ENCODE data around the gene LAPTM5. TPM values are rescaled to one million over a fixed set of nuclear protein-coding genes. Genes with fewer than 3 reads are reported as not detected.
A peak's percentile ranks its signal among the peaks of the same experiment; 100 is the strongest.

Gene LAPTM5
- total and polyA plus RNA-seq, 2 of the 8 experiments (the other 6 are each of a cell fraction or from before 2014, with no cell fraction given) = 0.37 to 1.4 TPM

- Histone ChIP-seq H2BK5ac (ENCODE audit: low read depth, low read length) (no peak overlapping the region), H3K4me3 (ENCODE audit: extremely low read depth in 1 of 4, insufficient read depth in 2 of 4, low read depth in 3 of 4, low read length in 4 of 4) (no peak overlapping the region), H3K79me1 (ENCODE audit: low read depth, low read length) (no peaks in the 10 kb centered on the region), H4K5ac (ENCODE audit: insufficient read length, low read depth, low read length) (no peak overlapping the region), H3K56ac (replicated peaks; ENCODE audit: insufficient read length, low read depth, low read length) (no peak overlapping the region), H3K9me3 (ENCODE audit: insufficient read depth in 2 of 2, low read depth in 1 of 2, low read length in 1 of 2) (no peaks in the 10 kb centered on the region), H3K27me3 (replicated peaks in 1 of 4; ENCODE audit: control insufficient read depth in 3 of 4, extremely low read depth in 1 of 4, insufficient read depth in 3 of 4, low read length in 3 of 4) (peaks cover 0 to 4% (median 3%) of the 10 kb centered on the region in 4 experiments; a peak in 3 of 7 replicates), H3K4me2 (ENCODE audit: insufficient read depth in 1 of 2, low read depth in 2 of 2, low read length in 2 of 2) (no peak overlapping the region), H3K23ac (ENCODE audit: insufficient read length) (no peak overlapping the region), H3K36me3 (ENCODE audit: control insufficient read depth in 2 of 4, insufficient read depth in 4 of 4, low read length in 3 of 4) (no peaks in the 10 kb centered on the region), H2BK12ac (ENCODE audit: low read depth, low read length) (no peak overlapping the region; the same call in 1 of the 2 replicates), H3K18ac (ENCODE audit: extremely low read depth, low read length) (no peak overlapping the region), H3K27ac (ENCODE audit: low read depth, low read length) (no peak overlapping the region), H3K14ac (ENCODE audit: insufficient read length) (no peak overlapping the region), H3K4me1 (replicated peaks in 1 of 4; ENCODE audit: control insufficient read depth in 3 of 4, insufficient read depth in 4 of 4, low read length in 3 of 4) (peaks cover 0 to 20% (median 11%) of the 10 kb centered on the region in 4 experiments; a peak in 6 of 7 replicates), H2BK20ac (ENCODE audit: low read length) (no peak overlapping the region), H3K9ac (replicated peaks in 1 of 4; ENCODE audit: extremely low read depth in 1 of 4, low read depth in 3 of 4, low read length in 3 of 4) (no peak overlapping the region), H2AFZ (ENCODE audit: low read length) (no peak overlapping the region), H3K23me2 (ENCODE audit: low read depth, low read length) (peaks cover 4% of the 10 kb centered on the region; the same call in 1 of the 2 replicates), H2BK120ac (replicated peaks; ENCODE audit: low read depth, low read length) (no peak overlapping the region), H4K91ac (replicated peaks; ENCODE audit: insufficient read length, low read length) (no peak overlapping the region), H3K79me2 (ENCODE audit: control insufficient read depth in 1 of 2, insufficient read depth in 2 of 2, low read length in 2 of 2) (no peaks in the 10 kb centered on the region), H3K4ac (replicated peaks; ENCODE audit: insufficient read length, low read depth, low read length) (no peak overlapping the region), H4K20me1 (replicated peaks in 1 of 2; ENCODE audit: control insufficient read depth in 1 of 2, insufficient read depth in 2 of 2, low read length in 2 of 2) (no peaks in the 10 kb centered on the region), H4K8ac (ENCODE audit: extremely low read depth, insufficient read depth, low read length) (no peak overlapping the region), H2BK15ac (ENCODE audit: low read length) (0 out of 2 replicates have a peak overlapping the region, but pooled peaks have one; percentile 61), H2AK5ac (ENCODE audit: low read depth, low read length) (no peak overlapping the region)
- FAIRE-seq = no peak
- ChIA-PET POLR2A (ENCODE audit: partially characterized antibody) (no interaction called here), CTCF (ENCODE audit: partially characterized antibody) (interaction anchor here (0.7 to 1.5 kb wide), 3 partner anchors 14 to 73 kb away, joined by 3 to 5 read pairs (median 3); no protein-coding TSS in a partner anchor)
- 85% methylated on average over 11 of the region's 11 CpGs; no CpG with 5 or more reads in 1 of the 2 experiments for WGBS, 2 experiments (ENCODE audit: extremely low coverage in 1 of 2, insufficient coverage in 1 of 2, insufficient read length in 1 of 2, insufficient replicate concordance in 2 of 2, low coverage in 1 of 2, low lambda C conversion rate in 2 of 2, missing lambda C conversion rate in 1 of 2)
- DNase-seq (ENCODE audit: low read depth in 1 of 2, low spot score in 2 of 2) = no peak
- TF ChIP-seq CHD2 (IDR thresholded peaks at IDR 0.05; ENCODE audit: low read length) (no peak), KDM5A (IDR thresholded peaks at IDR 0.05; ENCODE audit: low read length) (no peak), RBBP5 (IDR thresholded peaks at IDR 0.05; ENCODE audit: borderline replicate concordance, low read depth, low read length) (no peak), SRF (IDR thresholded peaks at IDR 0.05; ENCODE audit: low read depth, low read length) (no peak), YY1 (IDR thresholded peaks at IDR 0.05; ENCODE audit: low read depth, low read length) (no peak), POLR2AphosphoS5 (IDR thresholded peaks at IDR 0.05; ENCODE audit: low read depth, low read length) (no peak), HDAC6 (IDR thresholded peaks at IDR 0.05; ENCODE audit: low read depth, low read length) (no peak), JUN (IDR thresholded peaks at IDR 0.05; ENCODE audit: low read depth, low read length) (no peak), ZNF274 (IDR thresholded peaks at IDR 0.05; ENCODE audit: borderline replicate concordance, extremely low read depth, low read length) (no peak)
- TF ChIP-seq, protein P1, sequence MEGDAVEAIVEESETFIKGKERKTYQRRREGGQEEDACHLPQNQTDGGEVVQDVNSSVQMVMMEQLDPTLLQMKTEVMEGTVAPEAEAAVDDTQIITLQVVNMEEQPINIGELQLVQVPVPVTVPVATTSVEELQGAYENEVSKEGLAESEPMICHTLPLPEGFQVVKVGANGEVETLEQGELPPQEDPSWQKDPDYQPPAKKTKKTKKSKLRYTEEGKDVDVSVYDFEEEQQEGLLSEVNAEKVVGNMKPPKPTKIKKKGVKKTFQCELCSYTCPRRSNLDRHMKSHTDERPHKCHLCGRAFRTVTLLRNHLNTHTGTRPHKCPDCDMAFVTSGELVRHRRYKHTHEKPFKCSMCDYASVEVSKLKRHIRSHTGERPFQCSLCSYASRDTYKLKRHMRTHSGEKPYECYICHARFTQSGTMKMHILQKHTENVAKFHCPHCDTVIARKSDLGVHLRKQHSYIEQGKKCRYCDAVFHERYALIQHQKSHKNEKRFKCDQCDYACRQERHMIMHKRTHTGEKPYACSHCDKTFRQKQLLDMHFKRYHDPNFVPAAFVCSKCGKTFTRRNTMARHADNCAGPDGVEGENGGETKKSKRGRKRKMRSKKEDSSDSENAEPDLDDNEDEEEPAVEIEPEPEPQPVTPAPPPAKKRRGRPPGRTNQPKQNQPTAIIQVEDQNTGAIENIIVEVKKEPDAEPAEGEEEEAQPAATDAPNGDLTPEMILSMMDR (IDR thresholded peaks at IDR 0.05; ENCODE audit: control extremely low read depth in 1 of 3, insufficient read depth in 1 of 3, low read depth in 1 of 3, low read length in 3 of 3) = no peak
Observed at GRCh38 chr1:30688920-30689794, 68.4 kb downstream of the LAPTM5 start.
